VCaP (cell line): ENCODE data around the gene RFX4.

Experiments
- H3K27ac ChIP-seq: fragments of 450-650 bp; 2 replicates; pipeline ENCODE4 v1.5.1; 2017
- CTCF ChIP-seq: fragments of 450-650 bp; conservative IDR thresholded peaks from 2 replicates; pipeline ENCODE4 v1.5.1; 2017; ENCODE audit warnings: mild to moderate bottlenecking, moderate library complexity

RFX4 gene

GRCh38 chr12:106696071-106696470, 113.3 kb downstream of the RFX4 start:
- TF ChIP-seq CTCF, result no peak
- peak overlapping the region; percentile 45 for H3K27ac ChIP-seq

- peak overlapping the region; percentile 45 for H3K27ac ChIP-seq
Observed at GRCh38 chr12:106696681-106697417, 114.0 kb downstream of the RFX4 start.

GRCh38 chr12:106704081-106704480, 121.3 kb downstream of the RFX4 start:
- TF ChIP-seq CTCF, result no peak
- H3K27ac ChIP-seq, result no peak overlapping the region

More at GRCh38 chr12:106696681-106697417, 114.0 kb downstream of the RFX4 start:
- TF ChIP-seq CTCF, result no peak

GRCh38 chr12:106705971-106706370, 123.2 kb downstream of the RFX4 start:
- no peak overlapping the region for H3K27ac ChIP-seq
- TF ChIP-seq CTCF, result no peak

- no peak; the same call in 1 of the 2 replicates for TF ChIP-seq CTCF
- H3K27ac ChIP-seq, result no peak overlapping the region
Observed at GRCh38 chr12:106709068-106709511, 126.3 kb downstream of the RFX4 start.

- no peak overlapping the region for H3K27ac ChIP-seq
- TF ChIP-seq CTCF, result no peak
Observed at GRCh38 chr12:106710143-106710893, 127.5 kb downstream of the RFX4 start.

- H3K27ac ChIP-seq, result no peak overlapping the region
- TF ChIP-seq CTCF, result no peak
Observed at GRCh38 chr12:106711316-106711715, 128.5 kb downstream of the RFX4 start.
